GM20431 (cell line): ENCODE data around the gene TMEM121.
"Not testable (repeated sequence)": the region's sequence is repeated elsewhere in the genome, so short reads cannot be mapped to it uniquely, and the experiment has no call there.

Experiments used
- in situ Hi-C: fragments of 300-500 bp; cut with MseI, MboI; formaldehyde crosslinking; loops from one replicate; pipeline ENCODE4 v1.15.0; 2020; ENCODE audit warnings: low sequenced_read_pairs; ENCODE audit not compliant: unreplicated experiment

TMEM121 gene

DNA sequence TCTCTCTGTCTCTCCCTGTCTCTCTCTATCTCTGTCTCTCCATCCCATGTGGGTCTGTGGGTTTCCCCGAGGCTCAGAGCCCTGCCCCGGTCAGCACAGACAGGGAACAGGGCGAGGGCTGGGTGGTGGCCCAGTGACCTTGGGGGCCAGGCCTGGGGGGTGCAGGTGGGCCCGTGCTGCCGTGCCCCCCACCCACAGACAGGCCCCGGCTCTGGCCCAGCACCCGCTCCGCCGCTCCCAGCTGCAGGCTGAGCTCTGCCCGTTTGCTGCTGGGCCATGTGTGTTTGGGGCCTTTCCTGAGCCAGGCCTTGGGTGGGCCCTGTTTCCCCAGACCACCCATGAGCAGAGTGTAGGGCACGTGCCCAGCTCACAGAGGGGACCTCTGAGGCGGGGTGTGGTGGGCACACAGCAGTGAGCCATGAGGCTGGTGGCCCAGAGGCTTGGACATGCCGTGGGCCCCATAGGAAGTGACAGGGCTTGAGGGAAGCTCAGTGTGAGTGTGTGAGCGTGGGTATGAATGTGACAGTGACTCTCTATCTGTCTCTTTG lies 51.0 kb downstream of the TMEM121 start:
- in situ Hi-C loops, result no loop called here

DNA sequence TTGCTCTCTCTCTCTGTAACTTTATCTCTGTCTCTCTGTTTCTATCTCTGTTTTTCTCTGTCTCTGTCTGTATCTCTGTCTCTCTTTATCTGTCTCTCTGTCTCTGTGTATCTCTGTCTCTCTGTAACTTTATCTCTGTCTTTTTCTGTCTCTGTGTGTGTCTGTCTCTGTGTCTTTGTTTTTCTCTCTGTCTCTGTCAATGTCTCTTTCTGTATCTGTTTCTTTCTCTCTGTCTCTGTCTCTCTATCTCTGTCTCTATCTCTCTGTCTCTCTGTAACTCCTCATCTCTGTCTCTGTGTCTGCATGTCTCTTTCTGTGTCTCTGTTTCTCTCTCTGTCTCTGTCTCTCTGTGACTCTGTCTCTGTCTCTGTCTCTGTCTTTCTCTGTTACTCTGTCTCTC lies 51.7 kb downstream of the TMEM121 start:
- in situ Hi-C loops, result no loop called here

DNA sequence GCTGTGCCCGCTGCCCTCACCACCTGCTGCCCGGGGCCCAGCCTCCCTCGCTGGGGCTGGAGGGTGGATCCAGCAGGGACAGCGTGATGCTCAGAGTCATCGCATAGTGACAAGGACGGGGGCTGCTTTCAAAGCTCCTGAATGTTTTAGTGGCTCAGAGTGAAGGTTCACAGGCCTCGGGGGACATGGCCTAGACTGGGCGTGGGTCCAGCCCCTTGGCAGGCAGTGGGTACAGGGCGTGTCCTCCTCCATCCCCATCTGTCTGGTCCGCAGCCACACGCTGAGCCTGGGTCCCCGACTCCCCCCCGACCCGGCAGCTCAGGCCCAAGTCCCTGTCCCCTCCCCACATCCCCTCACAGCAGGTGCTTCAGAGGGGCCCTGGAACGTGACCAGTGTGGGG lies 52.8 kb downstream of the TMEM121 start:
- in situ Hi-C loops, result not testable (repeated sequence)
